Omental fat pad (tissue), 4 donors: ENCODE results near the gene RNU2-63P. TPM values are rescaled to one million over a fixed set of nuclear protein-coding genes. Genes with fewer than 3 reads are reported as not detected.

Experiments
- ATAC-seq: fragments of 150-250 bp; one replicate; pipeline ENCODE4 v1.9.1; 2016; ENCODE audit warnings: mild to moderate bottlenecking, moderate library complexity; ENCODE audit not compliant: low FRiP score
- DNase-seq: peaks from one replicate; pipeline ENCODE4 v3.0.0-alpha.2; 2019; ENCODE audit warnings: low spot score
- CTCF ChIP-seq, 3 donors: fragments of 450-650 bp; IDR thresholded peaks; one replicate each; pipeline ENCODE4 v1.5.1; 2016 to 2017; ENCODE audit warnings: antibody characterized with exemption in 3 of 3, mild to moderate bottlenecking in 3 of 3, moderate library complexity in 2 of 3
- total RNA-seq, 4 donors: library from RNA; depleted of rRNA; stranded (reverse); fragments of >200 nt; gene quantifications; one replicate each; pipeline ENCODE4 v1.1.0, GENCODE V29; 2016

Gene RNU2-63P
- total RNA-seq, 4 donors from 2014 or later = not detected

- no peak for DNase-seq
- ATAC-seq = peak; percentile 82
- TF ChIP-seq CTCF (IDR thresholded peaks at IDR 0.05) = no peak
Observed at GRCh38 chr2:88016960-88017779, 823 bp upstream of the RNU2-63P start.

GRCh38 chr2:88011011-88011410 is 5.3 kb downstream of the RNU2-63P start:
- ATAC-seq = no peak
- no peak for TF ChIP-seq CTCF (IDR thresholded peaks at IDR 0.05)

GRCh38 chr2:88010136-88010535 is 6.2 kb downstream of the RNU2-63P start:
- no peak for DNase-seq
- TF ChIP-seq CTCF (IDR thresholded peaks at IDR 0.05) = no peak

More at GRCh38 chr2:88011011-88011410, 5.3 kb downstream of the RNU2-63P start:
- DNase-seq = no peak

GRCh38 chr2:88006912-88007439 is 9.4 kb downstream of the RNU2-63P start:
- ATAC-seq (no peak), DNase-seq (no peak)

More at GRCh38 chr2:88010136-88010535, 6.2 kb downstream of the RNU2-63P start:
- no peak for ATAC-seq

GRCh38 chr2:88005776-88006175 is 10.6 kb downstream of the RNU2-63P start:
- ATAC-seq (no peak), DNase-seq (no peak)
- no peak for TF ChIP-seq CTCF (IDR thresholded peaks at IDR 0.05)

More at GRCh38 chr2:88006912-88007439, 9.4 kb downstream of the RNU2-63P start:
- no peak for TF ChIP-seq CTCF (IDR thresholded peaks at IDR 0.05)

GRCh38 chr2:88003074-88003755 is 13.1 kb downstream of the RNU2-63P start:
- ATAC-seq (no peak), DNase-seq (no peak)
- no peak for TF ChIP-seq CTCF (IDR thresholded peaks at IDR 0.05)
